Neural progenitor cell (in vitro differentiated cells): ENCODE measurements around the gene RTEL1.

ENCODE experiments used
- EZH2 ChIP-seq: fragments of 200-600 bp; sonication (generic); IDR thresholded peaks from 2 replicates; pipeline ENCODE4 v1.6.1; 2017; ENCODE audit warnings: antibody characterized with exemption, mild to moderate bottlenecking, moderate library complexity
- EZH2phosphoT487 ChIP-seq: fragments of 200-600 bp; sonication (generic); IDR thresholded peaks from 2 replicates; pipeline ENCODE4 v1.6.1; 2017; ENCODE audit warnings: antibody characterized with exemption
- TF ChIP-seq, protein P1 (sequence below): fragments of 200-600 bp; sonication (generic); IDR thresholded peaks from 2 replicates; pipeline ENCODE4 v1.5.1; 2017; ENCODE audit warnings: antibody characterized with exemption, mild to moderate bottlenecking

DNA sequence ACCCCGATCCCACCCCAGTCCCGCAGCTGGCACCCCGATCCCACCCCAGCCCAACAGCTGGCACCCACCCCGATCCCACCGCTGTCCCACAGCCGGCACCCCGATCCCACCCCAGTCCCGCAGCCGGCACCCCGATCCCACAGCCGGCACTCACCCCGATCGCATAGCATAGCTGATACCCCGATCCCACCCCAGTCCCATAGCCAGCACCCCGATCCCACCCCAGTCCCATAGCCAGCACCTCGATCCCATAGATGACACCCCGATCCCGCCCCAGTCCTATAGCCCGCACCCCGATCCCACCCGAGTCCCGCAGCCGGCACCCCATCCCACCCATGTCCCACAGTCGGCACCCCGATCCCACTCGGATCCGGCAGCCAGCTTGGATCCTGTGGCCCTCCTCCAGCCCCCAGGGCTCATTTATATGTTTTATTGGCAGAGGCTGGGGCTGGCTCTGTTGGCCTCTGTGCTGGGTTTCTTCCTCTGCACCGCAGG is 30.3 kb upstream of the RTEL1 start:
- TF ChIP-seq, protein P1, sequence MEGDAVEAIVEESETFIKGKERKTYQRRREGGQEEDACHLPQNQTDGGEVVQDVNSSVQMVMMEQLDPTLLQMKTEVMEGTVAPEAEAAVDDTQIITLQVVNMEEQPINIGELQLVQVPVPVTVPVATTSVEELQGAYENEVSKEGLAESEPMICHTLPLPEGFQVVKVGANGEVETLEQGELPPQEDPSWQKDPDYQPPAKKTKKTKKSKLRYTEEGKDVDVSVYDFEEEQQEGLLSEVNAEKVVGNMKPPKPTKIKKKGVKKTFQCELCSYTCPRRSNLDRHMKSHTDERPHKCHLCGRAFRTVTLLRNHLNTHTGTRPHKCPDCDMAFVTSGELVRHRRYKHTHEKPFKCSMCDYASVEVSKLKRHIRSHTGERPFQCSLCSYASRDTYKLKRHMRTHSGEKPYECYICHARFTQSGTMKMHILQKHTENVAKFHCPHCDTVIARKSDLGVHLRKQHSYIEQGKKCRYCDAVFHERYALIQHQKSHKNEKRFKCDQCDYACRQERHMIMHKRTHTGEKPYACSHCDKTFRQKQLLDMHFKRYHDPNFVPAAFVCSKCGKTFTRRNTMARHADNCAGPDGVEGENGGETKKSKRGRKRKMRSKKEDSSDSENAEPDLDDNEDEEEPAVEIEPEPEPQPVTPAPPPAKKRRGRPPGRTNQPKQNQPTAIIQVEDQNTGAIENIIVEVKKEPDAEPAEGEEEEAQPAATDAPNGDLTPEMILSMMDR, result no peak
- no peak for TF ChIP-seq EZH2phosphoT487
- TF ChIP-seq EZH2, result no peak
